IPS-20b (cell line): ENCODE data around the gene GRIK3.
"Not testable (repeated sequence)": the region's sequence is repeated elsewhere in the genome, so short reads cannot be mapped to it uniquely, and the experiment has no call there.

ENCODE experiments used
- H3K27ac ChIP-seq: one replicate; pipeline ENCODE4 v1.5.1; 2013; ENCODE audit warnings: low read length
- H3K27me3 ChIP-seq: 2 replicates; pipeline ENCODE4 v1.6.1; 2013; ENCODE audit warnings: mild to moderate bottlenecking, low read length, inconsistent platforms; ENCODE audit not compliant: insufficient read depth
- H3K36me3 ChIP-seq: 2 replicates; pipeline ENCODE4 v1.6.1; 2013; ENCODE audit warnings: low read depth, mild to moderate bottlenecking, inconsistent platforms, low read length, moderate library complexity; ENCODE audit not compliant: insufficient read depth
- H3K4me1 ChIP-seq: 2 replicates; pipeline ENCODE4 v1.6.1; 2013; ENCODE audit warnings: mild to moderate bottlenecking, control low read depth, inconsistent platforms, low read length, moderate library complexity; ENCODE audit not compliant: insufficient read depth
- H3K4me3 ChIP-seq: 2 replicates; pipeline ENCODE4 v1.5.1; 2013; ENCODE audit warnings: mild to moderate bottlenecking, low read length, inconsistent platforms
- H3K9ac ChIP-seq: 2 replicates; pipeline ENCODE4 v1.6.1; 2013; ENCODE audit warnings: low read depth, mild to moderate bottlenecking, inconsistent platforms, low read length, moderate library complexity
- H3K9me3 ChIP-seq: 2 replicates; pipeline ENCODE4 v1.6.1; 2013; ENCODE audit warnings: mild to moderate bottlenecking, low read depth, low read length, inconsistent platforms; ENCODE audit not compliant: insufficient read depth

The GRIK3 gene

GRCh38 chr1:36771240-36771639 is 263.1 kb downstream of the GRIK3 start:
- H3K36me3 ChIP-seq = no peaks in the 10 kb centered on the region
- peaks cover 33% of the 10 kb centered on the region for H3K27me3 ChIP-seq
- no peak overlapping the region for H3K27ac ChIP-seq
- H3K9ac ChIP-seq = peak overlapping the region; percentile 74; the same call in 1 of the 2 replicates
- peaks cover 31% of the 10 kb centered on the region for H3K4me1 ChIP-seq
- no peaks in the 10 kb centered on the region for H3K9me3 ChIP-seq
- peak overlapping the region; percentile 52; the same call in 1 of the 2 replicates for H3K4me3 ChIP-seq

- Histone ChIP-seq H3K27ac (peak overlapping the region; percentile 16), H3K9ac (peak overlapping the region; percentile 74; the same call in 1 of the 2 replicates), H3K9me3 (no peaks in the 10 kb centered on the region), H3K4me1 (peaks cover 37% of the 10 kb centered on the region), H3K27me3 (peaks cover 33% of the 10 kb centered on the region), H3K36me3 (no peaks in the 10 kb centered on the region), H3K4me3 (peak overlapping the region; percentile 43)
Observed at GRCh38 chr1:36769886-36770830, 264.2 kb downstream of the GRIK3 start.

- H3K4me1 ChIP-seq = peaks cover 43% of the 10 kb centered on the region
- peaks cover 20% of the 10 kb centered on the region for H3K27me3 ChIP-seq
- H3K4me3 ChIP-seq = no peak overlapping the region
- H3K9ac ChIP-seq = no peak overlapping the region
- H3K9me3 ChIP-seq = no peaks in the 10 kb centered on the region
- no peaks in the 10 kb centered on the region for H3K36me3 ChIP-seq
- H3K27ac ChIP-seq = no peak overlapping the region
Observed at GRCh38 chr1:36768486-36769178, 265.7 kb downstream of the GRIK3 start.

GRCh38 chr1:36767429-36767828 is 266.9 kb downstream of the GRIK3 start:
- H3K9me3 ChIP-seq, H3K27me3 ChIP-seq, H3K4me3 ChIP-seq, H3K36me3 ChIP-seq, H3K9ac ChIP-seq, H3K27ac ChIP-seq: not testable (repeated sequence)
- H3K4me1 ChIP-seq = peaks cover 35% of the 10 kb centered on the region

GRCh38 chr1:36766481-36766880 is 267.8 kb downstream of the GRIK3 start:
- Histone ChIP-seq H3K36me3 (no peaks in the 10 kb centered on the region), H3K27ac (no peak overlapping the region), H3K4me3 (no peak overlapping the region), H3K9me3 (no peaks in the 10 kb centered on the region), H3K27me3 (peaks cover 10% of the 10 kb centered on the region; the same call in 1 of the 2 replicates), H3K9ac (no peak overlapping the region), H3K4me1 (peaks cover 27% of the 10 kb centered on the region)

GRCh38 chr1:36765785-36766300 is 268.5 kb downstream of the GRIK3 start:
- H3K36me3 ChIP-seq = no peaks in the 10 kb centered on the region
- peaks cover 10% of the 10 kb centered on the region; the same call in 1 of the 2 replicates for H3K27me3 ChIP-seq
- H3K27ac ChIP-seq = no peak overlapping the region
- H3K4me3 ChIP-seq = no peak overlapping the region
- peaks cover 25% of the 10 kb centered on the region for H3K4me1 ChIP-seq
- H3K9me3 ChIP-seq = no peaks in the 10 kb centered on the region
- no peak overlapping the region for H3K9ac ChIP-seq

- Histone ChIP-seq H3K9me3 (no peaks in the 10 kb centered on the region), H3K27ac (no peak overlapping the region), H3K9ac (no peak overlapping the region), H3K4me1 (peaks cover 15% of the 10 kb centered on the region), H3K4me3 (no peak overlapping the region), H3K36me3 (no peaks in the 10 kb centered on the region), H3K27me3 (peaks cover 10% of the 10 kb centered on the region; the same call in 1 of the 2 replicates)
Observed at GRCh38 chr1:36764798-36765197, 269.5 kb downstream of the GRIK3 start.

GRCh38 chr1:36763771-36764170 is 270.5 kb downstream of the GRIK3 start:
- H3K36me3 ChIP-seq = no peaks in the 10 kb centered on the region
- no peak overlapping the region for H3K9ac ChIP-seq
- H3K4me3 ChIP-seq = no peak overlapping the region
- 0 out of 2 replicates have a peak, but pooled peaks cover 4% of the 10 kb centered on the region for H3K9me3 ChIP-seq
- peaks cover 11% of the 10 kb centered on the region for H3K4me1 ChIP-seq
- H3K27me3 ChIP-seq = peaks cover 6% of the 10 kb centered on the region; the same call in 1 of the 2 replicates
- no peak overlapping the region for H3K27ac ChIP-seq

GRCh38 chr1:36762174-36762573 is 272.1 kb downstream of the GRIK3 start:
- no peak overlapping the region for H3K9ac ChIP-seq
- peaks cover 11% of the 10 kb centered on the region for H3K4me1 ChIP-seq
- H3K27ac ChIP-seq = no peak overlapping the region
- H3K36me3 ChIP-seq = no peaks in the 10 kb centered on the region
- H3K27me3 ChIP-seq = no peaks in the 10 kb centered on the region; the same call in 1 of the 2 replicates
- no peak overlapping the region for H3K4me3 ChIP-seq
- H3K9me3 ChIP-seq = 0 out of 2 replicates have a peak, but pooled peaks cover 4% of the 10 kb centered on the region

- H3K4me1 ChIP-seq = peaks cover 11% of the 10 kb centered on the region
- no peak overlapping the region for H3K4me3 ChIP-seq
- H3K36me3 ChIP-seq = no peaks in the 10 kb centered on the region
- H3K27me3 ChIP-seq = no peaks in the 10 kb centered on the region; the same call in 1 of the 2 replicates
- H3K27ac ChIP-seq = no peak overlapping the region
- 0 out of 2 replicates have a peak, but pooled peaks cover 4% of the 10 kb centered on the region for H3K9me3 ChIP-seq
- no peak overlapping the region for H3K9ac ChIP-seq
Observed at GRCh38 chr1:36761113-36761512, 273.2 kb downstream of the GRIK3 start.

GRCh38 chr1:36760081-36760480 is 274.2 kb downstream of the GRIK3 start:
- Histone ChIP-seq H3K9me3 (0 out of 2 replicates have a peak, but pooled peaks cover 4% of the 10 kb centered on the region), H3K27ac (no peak overlapping the region), H3K9ac (no peak overlapping the region), H3K4me1 (peaks cover 4% of the 10 kb centered on the region; the same call in 1 of the 2 replicates), H3K27me3 (no peaks in the 10 kb centered on the region; the same call in 1 of the 2 replicates), H3K4me3 (no peak overlapping the region), H3K36me3 (no peaks in the 10 kb centered on the region)
